ENCODE measurements around the gene AKAP9.
"Not testable (repeated sequence)": the region's sequence is repeated elsewhere in the genome, so short reads cannot be mapped to it uniquely, and the experiment has no call there.

AKAP9 gene

DNA sequence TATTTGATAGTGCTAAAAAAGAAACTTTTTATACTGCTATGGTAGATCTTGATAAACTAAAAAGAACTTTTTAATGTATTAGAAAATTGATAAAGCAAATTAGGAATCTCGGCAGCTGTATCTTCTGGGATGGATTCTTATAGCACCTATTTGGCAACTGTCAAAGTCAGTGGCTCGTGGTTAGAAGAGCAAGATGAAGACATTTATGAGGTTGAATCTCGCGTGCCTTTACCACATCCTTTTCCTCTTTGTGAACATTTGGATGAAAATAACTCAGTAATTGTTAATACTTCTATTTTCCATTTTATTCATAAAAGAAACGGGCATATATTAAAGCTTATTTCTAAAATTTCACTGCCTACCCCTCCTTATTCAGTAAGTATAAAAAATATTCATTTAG lies 117.4 kb downstream of the AKAP9 start:
- no peak for DNase-seq (ENCODE audit: low read depth in 2 of 2, low spot score in 1 of 2)

DNA sequence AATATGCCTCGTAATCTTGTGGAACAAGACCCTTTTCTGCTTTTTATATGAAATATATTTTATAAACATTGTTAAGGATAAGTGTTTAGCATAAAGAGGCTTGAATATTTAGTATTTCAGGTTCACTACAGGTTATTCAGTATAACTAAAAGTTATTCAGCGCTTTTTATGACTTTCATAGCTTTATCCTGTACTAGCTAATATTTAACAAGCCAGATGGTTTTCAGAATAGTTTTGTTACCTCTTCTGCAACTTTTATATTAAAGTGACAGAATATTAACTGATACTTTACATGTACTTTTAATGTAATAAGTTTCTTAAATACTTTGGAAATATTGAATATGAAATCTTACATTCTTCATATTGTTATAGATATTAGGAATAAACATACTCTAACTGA lies 118.2 kb downstream of the AKAP9 start:
- no peak for DNase-seq (ENCODE audit: low read depth in 2 of 2, low spot score in 1 of 2)

DNA sequence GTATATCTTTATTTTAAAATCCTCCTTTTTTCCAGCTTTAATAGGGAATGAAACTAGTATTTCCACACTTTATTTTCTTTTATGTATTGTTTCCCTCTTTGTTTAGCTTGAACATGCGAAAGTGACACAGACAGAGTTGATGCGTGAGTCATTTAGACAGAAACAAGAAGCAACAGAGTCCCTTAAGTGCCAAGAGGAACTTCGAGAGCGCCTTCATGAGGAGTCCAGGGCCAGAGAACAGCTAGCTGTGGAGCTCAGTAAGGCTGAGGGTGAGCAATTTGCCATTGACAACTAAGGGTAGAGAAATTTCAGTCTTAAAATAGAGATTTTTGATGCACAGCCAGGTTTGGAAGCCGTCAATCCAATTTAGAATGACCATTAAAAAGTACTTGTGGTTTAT lies 120.5 kb downstream of the AKAP9 start:
- DNase-seq (ENCODE audit: low read depth in 2 of 2, low spot score in 1 of 2) = no peak

DNA sequence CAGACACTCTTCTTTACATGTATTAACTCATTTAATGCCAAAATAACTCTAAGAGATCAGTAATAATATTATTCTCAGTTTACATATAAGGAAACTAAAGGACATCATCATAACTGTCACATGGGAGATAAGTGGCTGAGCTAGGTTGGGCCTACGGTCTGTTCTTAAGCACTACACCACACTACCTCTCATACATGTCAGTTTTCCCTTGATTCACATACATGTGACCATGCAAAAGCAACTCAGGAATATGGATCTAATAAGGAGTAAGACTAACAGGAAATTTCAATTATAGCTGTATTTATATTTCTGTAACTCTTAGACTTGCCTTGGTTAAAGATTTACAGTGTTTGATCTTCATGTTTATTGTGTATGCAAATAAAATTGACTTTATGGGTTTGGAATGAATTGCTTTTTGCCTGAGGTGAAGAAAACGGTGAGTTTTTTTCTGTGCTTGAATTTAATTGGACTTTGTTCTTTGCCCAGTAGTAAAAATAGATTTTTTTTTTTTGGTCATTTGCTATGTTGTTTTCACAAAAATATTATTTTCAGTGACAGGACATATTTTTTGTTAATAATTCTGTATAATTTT lies 123.9 kb downstream of the AKAP9 start:
- no peak for DNase-seq (ENCODE audit: low read depth in 2 of 2, low spot score in 1 of 2)

DNA sequence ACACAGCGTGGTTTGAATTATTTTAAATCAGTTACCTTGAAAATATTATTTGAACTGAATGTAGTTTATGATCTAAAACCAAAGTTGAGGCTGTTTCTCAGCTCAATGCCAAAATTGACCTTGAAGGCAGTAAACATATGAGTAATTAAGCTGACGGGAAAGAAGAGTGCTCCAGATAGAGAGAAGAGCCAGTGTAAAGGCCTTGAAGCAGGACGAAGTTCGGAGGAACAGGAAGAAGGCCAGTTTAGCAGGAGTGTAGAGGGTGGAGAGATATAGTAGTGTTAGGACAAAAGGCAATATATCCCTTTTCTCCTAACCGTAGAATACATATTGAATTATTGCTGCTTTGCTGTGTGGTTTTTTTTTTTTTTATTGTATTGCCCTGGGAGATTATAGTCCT lies 130.4 kb downstream of the AKAP9 start:
- no peak for DNase-seq (ENCODE audit: low read depth in 2 of 2, low spot score in 1 of 2)

- no peak for DNase-seq (ENCODE audit: low read depth in 2 of 2, low spot score in 1 of 2)
Measured at GRCh38 chr7:92072121-92072520, 131.5 kb downstream of the AKAP9 start.

GRCh38 chr7:92072708-92073107 lies 132.0 kb downstream of the AKAP9 start:
- DNase-seq (ENCODE audit: low read depth in 2 of 2, low spot score in 1 of 2) = no peak

GRCh38 chr7:92075455-92076158 lies 134.9 kb downstream of the AKAP9 start:
- DNase-seq (ENCODE audit: low read depth in 2 of 2, low spot score in 1 of 2) = no peak

DNA sequence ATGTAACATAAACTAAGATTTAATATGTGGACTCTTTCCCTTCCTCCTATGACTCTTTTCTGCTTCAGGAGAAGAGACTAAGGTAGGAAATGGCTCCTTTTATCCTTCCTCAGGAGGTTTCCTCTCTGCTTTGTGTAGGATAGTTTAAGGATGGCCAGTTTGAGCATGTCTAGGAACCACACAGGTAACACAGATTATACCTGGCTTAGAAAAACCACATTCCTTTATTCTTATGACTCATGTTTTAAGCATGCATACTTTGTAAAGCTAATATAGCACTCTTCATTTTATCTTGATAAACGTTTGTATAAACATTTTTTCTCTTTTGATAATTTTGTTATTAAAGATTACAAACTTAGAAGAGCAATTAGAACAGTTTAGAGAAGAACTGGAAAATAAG lies 135.8 kb downstream of the AKAP9 start:
- no peak for DNase-seq (ENCODE audit: low read depth in 2 of 2, low spot score in 1 of 2)

DNA sequence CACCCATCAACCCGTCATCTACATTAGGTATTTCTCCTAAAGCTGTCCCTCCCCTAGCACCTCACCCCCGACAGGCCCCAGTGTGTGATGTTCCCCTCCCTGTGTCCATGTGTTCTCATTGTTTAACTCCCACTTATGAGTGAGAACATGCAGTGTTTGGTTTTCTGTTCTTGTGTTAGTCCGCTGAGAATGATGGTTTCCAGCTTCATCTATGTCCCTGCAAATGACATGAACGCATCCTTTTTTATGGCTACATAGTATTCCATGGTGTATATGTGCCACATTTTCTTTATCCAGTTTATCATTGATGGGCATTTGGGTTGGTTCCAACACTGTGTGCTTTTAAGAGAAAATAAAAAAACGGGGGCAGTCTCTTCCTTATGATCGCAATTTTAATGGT lies 143.3 kb downstream of the AKAP9 start:
- not testable (repeated sequence) for DNase-seq (ENCODE audit: low read depth in 2 of 2, low spot score in 1 of 2)

GRCh38 chr7:92088266-92088665 lies 147.6 kb downstream of the AKAP9 start:
- DNase-seq (ENCODE audit: low read depth in 2 of 2, low spot score in 1 of 2) = no peak

DNA sequence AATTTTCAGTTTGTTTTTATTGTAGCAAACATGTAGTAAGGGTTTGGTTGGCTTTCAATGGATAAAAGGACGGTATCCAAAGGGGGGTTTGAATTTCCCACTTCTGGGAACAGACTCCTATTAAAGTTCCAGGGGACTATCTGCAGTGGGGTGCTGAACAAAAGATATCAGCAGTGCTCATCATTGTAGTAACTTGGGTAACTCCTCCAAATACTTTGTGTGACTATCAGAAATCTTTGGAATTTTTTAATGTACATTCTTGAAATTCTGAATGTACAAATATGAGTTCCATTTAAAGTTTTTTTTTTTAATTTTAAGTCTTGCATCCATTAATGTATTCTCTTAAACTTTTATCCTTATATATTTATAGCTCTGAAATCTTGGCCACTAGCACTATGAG lies 151.5 kb downstream of the AKAP9 start:
- no peak for DNase-seq (ENCODE audit: low read depth in 2 of 2, low spot score in 1 of 2)

DNA sequence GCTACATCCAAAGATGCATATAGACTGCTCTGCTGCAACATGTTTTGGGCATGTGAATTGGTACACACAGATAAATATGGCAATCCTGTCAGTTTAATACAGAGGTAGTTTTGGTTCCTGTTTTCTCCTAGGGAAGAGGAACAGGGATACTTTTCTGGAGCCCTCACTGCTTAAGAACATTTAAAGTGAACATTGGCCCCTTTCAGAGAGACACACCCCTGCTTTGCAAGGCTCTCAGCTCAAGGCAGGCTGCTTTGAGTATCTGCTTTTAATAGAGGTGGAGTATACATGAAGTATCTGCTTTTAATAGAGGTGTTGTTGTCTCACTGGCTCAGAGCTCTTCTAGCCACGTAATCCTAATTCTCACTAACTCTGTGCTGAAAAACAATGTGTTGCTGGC lies 154.7 kb downstream of the AKAP9 start:
- no peak for DNase-seq (ENCODE audit: low read depth in 2 of 2, low spot score in 1 of 2)

DNA sequence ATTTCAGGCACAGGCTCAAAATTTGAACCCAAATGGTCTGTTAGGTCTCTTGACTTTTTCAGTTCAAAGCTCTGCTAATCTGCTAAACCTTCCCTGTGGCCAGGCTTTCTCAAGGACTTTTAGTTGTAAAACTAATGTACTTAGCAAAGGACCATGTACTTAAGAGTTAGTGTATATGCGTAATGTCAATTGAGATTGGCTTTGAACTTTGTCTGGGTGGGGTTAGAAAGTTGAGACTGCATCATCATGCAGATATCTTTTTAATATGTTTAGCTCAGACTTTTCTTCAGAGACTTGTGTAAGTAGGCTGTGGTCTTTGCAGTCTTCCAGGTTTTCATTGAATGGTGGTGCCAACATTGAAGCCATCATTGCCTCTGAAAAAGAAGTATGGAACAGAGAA lies 159.9 kb downstream of the AKAP9 start:
- DNase-seq (ENCODE audit: low read depth in 2 of 2, low spot score in 1 of 2) = no peak

DNA sequence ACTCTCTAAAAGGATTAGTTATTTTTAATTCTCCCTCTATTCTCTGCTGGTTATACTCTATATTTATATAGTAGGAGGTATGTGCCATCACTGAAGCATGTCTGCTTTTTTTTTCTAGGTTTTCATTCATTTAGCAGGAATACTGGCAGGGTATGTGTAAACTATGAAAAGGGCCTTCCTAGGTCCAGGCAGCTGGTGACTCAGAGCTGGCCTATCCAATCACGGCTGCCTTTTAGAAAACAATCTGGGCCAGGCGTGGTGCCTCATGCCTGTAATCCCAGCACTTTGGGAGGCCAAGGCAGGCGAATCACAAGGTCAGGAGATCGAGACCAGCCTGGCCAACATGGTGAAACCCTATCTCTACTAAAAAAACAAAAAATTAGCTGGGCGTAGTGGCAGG lies 162.2 kb downstream of the AKAP9 start:
- not testable (repeated sequence) for DNase-seq (ENCODE audit: low read depth in 2 of 2, low spot score in 1 of 2)

DNA sequence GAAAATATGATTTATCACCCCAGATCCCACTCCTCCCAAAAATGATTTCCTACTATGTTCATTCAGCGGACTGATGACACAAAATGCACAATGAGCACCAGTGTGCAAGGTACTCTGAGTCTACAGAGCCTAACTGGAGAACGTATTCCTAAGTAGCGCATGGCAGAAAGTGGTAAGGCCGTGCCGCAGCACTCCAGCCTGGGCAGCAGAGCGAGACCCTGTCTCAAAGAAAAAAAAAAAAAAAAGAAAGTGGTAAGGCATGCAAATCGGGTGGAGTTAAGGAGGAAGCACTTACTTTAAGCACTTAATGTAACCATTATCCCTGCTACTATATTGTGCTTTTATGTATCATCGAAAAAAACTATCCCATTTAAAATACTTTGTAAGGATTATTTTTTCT lies 168.2 kb downstream of the AKAP9 start:
- no peak for DNase-seq (ENCODE audit: low read depth in 2 of 2, low spot score in 1 of 2)

GRCh38 chr7:92110857-92111256 lies 170.2 kb downstream of the AKAP9 start:
- no peak for DNase-seq (ENCODE audit: low read depth in 2 of 2, low spot score in 1 of 2)

DNA sequence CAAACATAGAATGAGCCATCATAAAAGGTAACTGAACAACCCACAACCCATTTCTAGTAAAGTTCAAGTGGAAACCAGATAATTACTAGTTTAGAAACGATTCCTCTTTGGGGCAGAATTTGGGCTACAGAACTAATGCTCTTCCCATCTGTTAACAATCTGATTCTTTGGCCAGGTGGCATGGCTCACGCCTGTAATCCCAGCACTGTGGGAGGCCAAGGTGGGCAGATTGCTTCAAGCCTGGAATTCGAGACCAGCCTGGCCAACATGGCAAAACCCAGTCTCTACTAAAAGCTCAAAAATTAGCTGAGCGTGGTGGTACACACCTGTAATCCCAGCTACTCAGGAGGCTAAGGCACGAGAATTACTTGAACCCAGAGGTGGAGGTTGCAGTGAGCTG lies 175.2 kb downstream of the AKAP9 start:
- DNase-seq (ENCODE audit: low read depth in 2 of 2, low spot score in 1 of 2) = no peak

DNA sequence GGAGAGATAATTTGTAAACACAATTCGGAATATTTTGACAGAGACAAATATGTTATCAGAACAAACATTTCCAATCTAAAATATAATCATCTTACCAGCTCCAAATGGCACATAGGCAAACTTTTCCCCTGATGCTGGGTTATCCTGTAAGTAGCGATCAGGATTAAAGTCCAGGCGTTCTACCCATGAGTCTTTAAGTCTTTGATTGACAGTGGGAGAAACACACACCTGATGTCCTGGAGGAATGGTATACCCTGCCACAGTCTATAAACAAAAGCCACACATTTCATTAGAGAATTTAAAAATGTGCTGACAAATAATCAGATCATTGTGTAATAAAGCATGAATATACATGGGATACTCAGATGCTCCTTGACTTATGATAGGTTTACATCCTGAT lies 176.3 kb downstream of the AKAP9 start:
- DNase-seq (ENCODE audit: low read depth in 2 of 2, low spot score in 1 of 2) = no peak

- DNase-seq (ENCODE audit: low read depth in 2 of 2, low spot score in 1 of 2) = no peak
Measured at GRCh38 chr7:92119213-92119759, 178.6 kb downstream of the AKAP9 start.

DNA sequence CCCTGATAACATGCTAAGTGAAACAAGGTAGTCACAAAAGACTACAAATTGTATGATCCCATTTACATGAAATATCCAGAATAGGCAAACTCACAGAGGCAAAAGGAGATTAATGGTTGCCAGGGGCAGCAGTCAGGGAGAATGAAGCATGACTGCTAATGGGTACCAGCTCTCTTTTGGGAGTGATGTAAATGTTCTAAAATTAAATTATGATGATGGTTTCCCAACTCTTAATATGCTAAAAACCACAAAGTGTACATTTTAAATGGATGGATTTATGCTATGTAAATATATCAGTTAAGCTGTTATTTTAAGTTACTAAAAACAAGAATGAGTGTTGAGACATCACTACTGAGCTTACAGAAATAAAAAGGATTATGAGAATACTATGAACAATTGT lies 181.0 kb downstream of the AKAP9 start:
- no peak for DNase-seq (ENCODE audit: low read depth in 2 of 2, low spot score in 1 of 2)

- no peak for DNase-seq (ENCODE audit: low read depth in 2 of 2, low spot score in 1 of 2)
Measured at GRCh38 chr7:92131093-92131492, 190.4 kb downstream of the AKAP9 start.

- DNase-seq (ENCODE audit: low read depth in 2 of 2, low spot score in 1 of 2) = no peak
Measured at GRCh38 chr7:92131764-92132330, 191.2 kb downstream of the AKAP9 start.
